Tibial nerve (tissue), 3 donors: Measurements from ENCODE around the gene PEX19.

Experiments
- CTCF ChIP-seq, 5 experiments: fragments of 200-600 bp in 3 of 5; fragments of 450-650 bp in 2 of 5; sonication (generic) in 3 of 5; IDR thresholded peaks; one replicate each; pipeline ENCODE4 v1.5.1; 2016 to 2019; ENCODE audit warnings: antibody characterized with exemption in 5 of 5, mild to moderate bottlenecking in 3 of 5, moderate library complexity in 2 of 5
- POLR2A ChIP-seq, 2 donors: fragments of 450-650 bp; IDR thresholded peaks; one replicate each; pipeline ENCODE4 v1.6.1; 2017; ENCODE audit warnings: antibody characterized with exemption in 2 of 2, mild to moderate bottlenecking in 2 of 2, moderate library complexity in 2 of 2

DNA sequence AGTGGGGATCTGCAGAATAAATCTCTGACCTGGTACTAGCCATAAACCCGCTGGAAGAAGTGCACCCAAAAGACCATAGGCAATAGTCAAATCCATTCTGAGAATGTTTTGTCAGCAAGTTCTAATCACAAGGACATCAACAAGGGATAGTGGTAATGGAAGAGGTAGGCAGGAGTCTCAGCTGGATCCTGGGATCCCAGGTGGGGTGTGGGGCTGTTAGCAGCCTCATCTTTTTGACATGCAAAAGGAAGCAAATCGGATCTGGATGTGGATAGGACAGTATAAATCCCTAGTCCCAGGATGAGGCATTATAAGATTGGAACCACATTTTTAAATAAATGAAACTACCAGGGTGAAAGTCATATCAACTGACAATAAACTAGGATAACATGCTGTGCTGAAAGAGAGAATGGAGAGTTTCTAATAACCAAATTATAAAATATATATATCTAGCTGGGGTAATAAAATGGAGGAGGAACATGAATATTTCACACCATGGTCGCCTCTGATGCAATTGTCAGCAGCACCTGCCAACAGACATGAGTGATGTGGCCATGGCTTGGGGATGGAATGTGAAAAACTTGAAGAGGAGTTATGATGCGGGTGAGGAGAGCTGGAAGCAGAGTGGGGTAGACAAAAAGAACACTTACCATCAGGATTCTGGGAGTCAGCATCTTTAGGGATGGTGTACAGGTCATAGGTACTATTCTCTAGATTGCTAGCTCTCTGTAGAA, 23.7 kb upstream of the PEX19 start:
- TF ChIP-seq POLR2A (IDR thresholded peaks at IDR 0.05) (no peak), CTCF (IDR thresholded peaks at IDR 0.05) (no peak)
